K562 (cell line): Measurements from ENCODE around the gene FLT1. TPM values are rescaled to one million over a fixed set of nuclear protein-coding genes. Genes with fewer than 3 reads are reported as not detected.

Experiments
- ATAC-seq: fragments of 200-7000 bp; cut with Tn5 transposase; 3 replicates; pipeline ENCODE4 v1.9.1; 2020; ENCODE audit warnings: moderate library complexity
- BruUV-seq: library from RNA; stranded (reverse); fragments of 400-500 nt; replicated peaks from 2 replicates; lab custom pipeline; 2021; lab: Mats Ljungman, UMichigan
- CTCF ChIA-PET: fragments of 300-600 bp; formaldehyde crosslinking; extraction: SDS; loops from one replicate; lab custom pipeline; 2021; ENCODE audit warnings: low intra/inter-chr PET ratio; lab: Yijun Ruan, JAX
- POLR2A ChIA-PET: fragments of 300-600, 350-650 bp; sonication (Branson Sonifier 250); formaldehyde crosslinking; extraction: SDS; loops from one replicate; lab custom pipeline; 2021; ENCODE audit warnings: antibody characterized with exemption, inconsistent platforms; lab: Yijun Ruan, JAX
- DNase-seq, 4 experiments: peaks; one replicate each; pipeline versions ENCODE4 v3.0.0 to v3.0.0-alpha.2; 2011 to 2018; ENCODE audit warnings: low spot score in 3 of 4, mixed read lengths in 3 of 4; ENCODE audit errors: extremely low read depth in 1 of 4
- FAIRE-seq: peaks from 2 replicates; lab custom pipeline; 2011; peaks lifted over from hg19 to GRCh38; lab: Jason Lieb, UNC
- H2AFZ ChIP-seq: 2 replicates; pipeline ENCODE4 v1.6.0; 2011; ENCODE audit warnings: low read depth, low read length, control low read depth, inconsistent platforms
- H3K27ac ChIP-seq: fragments of 200-600 bp; 3 replicates; pipeline ENCODE4 v1.8.0; 2011; ENCODE audit warnings: low read depth, mild to moderate bottlenecking, control low read depth, inconsistent platforms, low read length, moderate library complexity, mixed read lengths; ENCODE audit errors: extremely low read depth
- H3K27me3 ChIP-seq, 2 experiments: fragments of 300-600 bp in 1 of 2; 2 replicates in 1 of 2; 3 replicates in 1 of 2; pipeline versions ENCODE4 v1.6.0 to v1.8.0; 2011; ENCODE audit warnings: inconsistent platforms in 2 of 2, low read length in 2 of 2, mild to moderate bottlenecking in 1 of 2, mixed read lengths in 1 of 2, moderate library complexity in 1 of 2; ENCODE audit not compliant: control insufficient read depth in 2 of 2, insufficient read depth in 2 of 2
- H3K36me3 ChIP-seq: fragments of 300-600 bp; 3 replicates; pipeline ENCODE4 v1.8.0; 2011; ENCODE audit warnings: mild to moderate bottlenecking, low read length, inconsistent platforms; ENCODE audit not compliant: control insufficient read depth, insufficient read depth
- H3K4me1 ChIP-seq, 2 experiments: fragments of 200-600 bp in 1 of 2; replicated peaks in 1 of 2; 2 replicates in 1 of 2; 3 replicates in 1 of 2; pipeline versions ENCODE4 v1.5.1 to v1.8.0; 2011; ENCODE audit warnings: inconsistent platforms in 2 of 2, low read length in 2 of 2, mild to moderate bottlenecking in 1 of 2, mixed read lengths in 1 of 2, moderate library complexity in 1 of 2; ENCODE audit not compliant: control insufficient read depth in 2 of 2, insufficient read depth in 2 of 2
- H3K4me2 ChIP-seq: 2 replicates; pipeline ENCODE4 v1.6.1; 2011; ENCODE audit warnings: low read length, control low read depth, inconsistent platforms, mixed read lengths; ENCODE audit not compliant: insufficient read depth
- H3K4me3 ChIP-seq: fragments of 200-600 bp; sonication (generic), shearing (Covaris generic); 2 replicates; pipeline ENCODE4 v1.5.1; 2016; ENCODE audit warnings: control low read depth, inconsistent platforms
- H3K79me2 ChIP-seq: fragments of 200-600 bp; 3 replicates; pipeline ENCODE4 v1.8.0; 2011; ENCODE audit warnings: low read length, inconsistent platforms; ENCODE audit not compliant: control insufficient read depth, insufficient read depth
- H3K9ac ChIP-seq, 2 experiments: 2 replicates each; pipeline versions ENCODE4 v1.6.0 to v1.6.1; 2011; ENCODE audit warnings: low read depth in 2 of 2, low read length in 2 of 2, control low read depth in 1 of 2, inconsistent platforms in 1 of 2, mild to moderate bottlenecking in 1 of 2, mixed read lengths in 1 of 2; ENCODE audit not compliant: insufficient read depth in 1 of 2
- H3K9me1 ChIP-seq: one replicate; pipeline ENCODE4 v1.6.0; 2011; ENCODE audit warnings: inconsistent platforms, mild to moderate bottlenecking, low read length, moderate library complexity; ENCODE audit not compliant: control insufficient read depth, insufficient read depth
- H3K9me3 ChIP-seq: replicated peaks from 2 replicates; pipeline ENCODE4 v1.5.1; 2011; ENCODE audit warnings: low read depth, low read length, inconsistent platforms; ENCODE audit not compliant: control insufficient read depth, insufficient read depth
- H4K20me1 ChIP-seq: replicated peaks from 2 replicates; pipeline ENCODE4 v1.6.1; 2011; ENCODE audit warnings: low read length, inconsistent platforms, mixed read lengths; ENCODE audit not compliant: control insufficient read depth, insufficient read depth
- BHLHE40 ChIP-seq: IDR thresholded peaks from 2 replicates; pipeline ENCODE4 v1.6.1; 2011; ENCODE audit warnings: low read length, improper control_type of control experiment
- ELK3 ChIP-seq: fragments of 450-650 bp; formaldehyde crosslinking; IDR thresholded peaks from 2 replicates; pipeline ENCODE4 v1.4.0; 2020; ENCODE audit warnings: mild to moderate bottlenecking
- EP400 ChIP-seq: fragments of 450-650 bp; IDR thresholded peaks from 2 replicates; pipeline ENCODE4 v1.6.1; 2017; ENCODE audit warnings: antibody characterized with exemption, mild to moderate bottlenecking, moderate library complexity
- FOXO4 ChIP-seq: fragments of 450-650 bp; formaldehyde crosslinking; IDR thresholded peaks from 2 replicates; pipeline ENCODE4 v1.4.0; 2020; ENCODE audit warnings: mild to moderate bottlenecking, moderate library complexity
- MEIS2 ChIP-seq: fragments of 450-650 bp; IDR thresholded peaks from 2 replicates; pipeline ENCODE4 v1.6.1; 2014; ENCODE audit warnings: mild to moderate bottlenecking; ENCODE audit not compliant: partially characterized antibody
- NR2C1 ChIP-seq, 2 experiments: fragments of 450-650 bp; IDR thresholded peaks; 2 replicates each; pipeline ENCODE4 v1.6.1; 2017; ENCODE audit warnings: mild to moderate bottlenecking in 2 of 2, antibody characterized with exemption in 1 of 2, inconsistent platforms in 1 of 2, missing compliant biosample characterization in 1 of 2, missing genetic modification characterization in 1 of 2
- NR2C2 ChIP-seq, 2 experiments: fragments of 200-800 bp in 1 of 2; sonication (Bioruptor generic) in 1 of 2; sonication (generic) in 1 of 2; formaldehyde crosslinking in 1 of 2; IDR thresholded peaks; 2 replicates each; pipeline versions ENCODE4 v1.6.1 to v1.8.0; 2016 to 2022; ENCODE audit warnings: mild to moderate bottlenecking in 1 of 2, missing compliant biosample characterization in 1 of 2, missing genetic modification characterization in 1 of 2, missing genetic modification reagents in 1 of 2
- PBX2 ChIP-seq, 2 experiments: IDR thresholded peaks in 1 of 2; conservative IDR thresholded peaks in 1 of 2; 2 replicates each; pipeline ENCODE4 v1.6.1; 2016; ENCODE audit warnings: low read depth in 2 of 2, mild to moderate bottlenecking in 1 of 2, missing compliant biosample characterization in 1 of 2, missing genetic modification characterization in 1 of 2, moderate library complexity in 1 of 2
- PKNOX1 ChIP-seq: fragments of 450-650 bp; IDR thresholded peaks from 2 replicates; pipeline ENCODE4 v1.6.1; 2016
- RCOR1 ChIP-seq, 2 experiments: IDR thresholded peaks; 2 replicates each; pipeline ENCODE4 v1.6.1; 2012; ENCODE audit warnings: low read depth in 2 of 2, low read length in 2 of 2, borderline replicate concordance in 1 of 2, improper control_type of control experiment in 1 of 2
- ZNF175 ChIP-seq: fragments of 200-800 bp; sonication (Bioruptor generic); IDR thresholded peaks from 2 replicates; pipeline ENCODE4 v1.6.1; 2016; ENCODE audit warnings: low read depth, mild to moderate bottlenecking, missing genetic modification characterization, missing compliant biosample characterization
- ZNF77 ChIP-seq: fragments of 250-450 bp; sonication (Bioruptor Pico); IDR thresholded peaks from 2 replicates; pipeline ENCODE4 v1.5.0; 2020
- WGBS: fragments of 100-300 bp; shearing (Covaris generic); methylation state at CpG from one replicate; pipeline ENCODE4 v1.1.6; 2016; ENCODE audit warnings: low coverage, mixed read lengths; ENCODE audit not compliant: insufficient coverage; ENCODE audit errors: missing lambda C conversion rate; 5-methylcytosine and 5-hydroxymethylcytosine counted together
- in situ Hi-C: fragments of 300-500 bp; cut with MboI; formaldehyde crosslinking; loops from 4 replicates; pipeline ENCODE4 v1.15.0; 2018; ENCODE audit warnings: inconsistent platforms, mixed read lengths
- intact Hi-C: fragments of 100-400 bp; cut with micrococcal nuclease; formaldehyde crosslinking; loops from 2 replicates; pipeline ENCODE4 v1.14.2; 2022
- polyA plus RNA-seq, 8 experiments: library from polyadenylated mRNA; depleted of rRNA in 4 of 8; stranded (reverse) in 5 of 8; unstranded in 3 of 8; fragments of >200 nt; fragmentation: Nextera tagmentation in 2 of 8; fragmentation: Illumina TruSeq in 1 of 8; extraction: Ambion mirVana in 2 of 8; extraction: Trizol in 1 of 8; gene quantifications; 2 replicates each; pipeline versions ENCODE4 v1.2.1 to v1.2.3, GENCODE V29; 2011 to 2014; ENCODE audit warnings: inconsistent platforms in 1 of 8, missing spikeins in 1 of 8
- total RNA-seq, 7 experiments: library from RNA; depleted of rRNA in 6 of 7; stranded (reverse); fragments of >200 nt in 6 of 7; fragmentation: Illumina TruSeq in 2 of 7; extraction: Trizol in 2 of 7; gene quantifications; 2 replicates each; pipeline versions ENCODE4 v1.2.1 to v1.2.3, GENCODE V29; 2011 to 2021; ENCODE audit warnings: low replicate concordance in 1 of 7

Gene FLT1
- total and polyA plus RNA-seq, 9 of the 15 experiments (the other 6 are each of a cell fraction or from before 2014, with no cell fraction given), result 0.01 to 2.0 (median 0.22) TPM

GRCh38 chr13:28476919-28477708, 17.8 kb downstream of the FLT1 start:
- 28% methylated on average over 7 of the region's 11 CpGs for WGBS
- no peak for TF ChIP-seq PKNOX1
- TF ChIP-seq MEIS2, result peak; percentile 25
- TF ChIP-seq BHLHE40, result peak; percentile 73; the same call in 1 of the 2 replicates
- TF ChIP-seq PBX2 (CRISPR knock-in tag; IDR thresholded peaks at IDR 0.05; ENCODE audit: low read depth), result no peak
- TF ChIP-seq PBX2 (tag; conservative IDR thresholded peaks at IDR 0.05; ENCODE audit: low read depth), result 0 out of 2 replicates have a peak, but pooled peaks have one; percentile 12
- no peak for TF ChIP-seq RCOR1 (IDR thresholded peaks at IDR 0.05; ENCODE audit: borderline replicate concordance in 1 of 2, low read depth in 2 of 2, low read length in 2 of 2)
- TF ChIP-seq NR2C1 (IDR thresholded peaks at IDR 0.05), result peak; percentile 65
- TF ChIP-seq NR2C1 (tag; IDR thresholded peaks at IDR 0.05), result peak; percentile 60
- TF ChIP-seq ELK3, result no peak
- TF ChIP-seq ZNF77 (CRISPR knock-in tag), result no peak
- TF ChIP-seq EP400, result no peak
- no peak for TF ChIP-seq NR2C2 (CRISPR knock-in tag; IDR thresholded peaks at IDR 0.05)
- peak; percentile 48; the same call in 1 of the 2 replicates for TF ChIP-seq NR2C2 (tag; IDR thresholded peaks at IDR 0.05)
- no peak for TF ChIP-seq FOXO4 (CRISPR knock-in tag)
- TF ChIP-seq ZNF175 (CRISPR knock-in tag), result no peak

More at GRCh38 chr13:28476919-28477708, 17.8 kb downstream of the FLT1 start:
- H3K36me3 ChIP-seq, result no peaks in the 10 kb centered on the region
- H3K9me3 ChIP-seq, result no peaks in the 10 kb centered on the region
- H3K27ac ChIP-seq, result no peak overlapping the region
- BruUV-seq, result no TSS peak
- H3K9ac ChIP-seq, result no peak overlapping the region
- H3K27me3 ChIP-seq, result no peaks in the 10 kb centered on the region
- no peak overlapping the region for H3K4me3 ChIP-seq
- H2AFZ ChIP-seq, result peak overlapping the region; percentile 27; the same call in 1 of the 2 replicates
- in situ Hi-C loops, result no loop called here
- FAIRE-seq, result no peak
- H3K9me1 ChIP-seq, result no peaks in the 10 kb centered on the region
- peak in 1 of 4 experiments; percentile 16 for DNase-seq
- H3K4me1 ChIP-seq, result peaks cover 0 to 20% of the 10 kb centered on the region in 2 experiments; a peak in 3 of 5 replicates
- H4K20me1 ChIP-seq, result no peaks in the 10 kb centered on the region
- no peaks in the 10 kb centered on the region for H3K79me2 ChIP-seq
- CTCF ChIA-PET, result no interaction called here
- H3K4me2 ChIP-seq, result peak overlapping the region; percentile 0; the same call in 1 of the 2 replicates
- POLR2A ChIA-PET, result no interaction called here
- ATAC-seq, result no peak
- intact Hi-C loops, result no loop called here
